Lung (tissue), 12 donors: ENCODE results near the gene FLNA. TPM values are rescaled to one million over a fixed set of nuclear protein-coding genes. Genes with fewer than 3 reads are reported as not detected.
A peak's percentile ranks its signal among the peaks of the same experiment; 100 is the strongest.

Experiments
- ATAC-seq: fragments of 200-7000 bp; cut with Tn5 transposase; one replicate; pipeline ENCODE4 v1.9.1; 2020; ENCODE audit warnings: moderate number of reproducible peaks; ENCODE audit not compliant: insufficient read depth, low FRiP score
- DNase-seq, 3 donors: peaks; one replicate each; pipeline ENCODE4 v3.0.0-alpha.2; 2013 to 2017
- H3K27ac ChIP-seq, 2 donors: one replicate each; pipeline ENCODE4 v1.5.1; 2013; ENCODE audit warnings: mild to moderate bottlenecking in 2 of 2, moderate library complexity in 2 of 2, control low read depth in 1 of 2, inconsistent platforms in 1 of 2, low read depth in 1 of 2, low read length in 1 of 2
- H3K27me3 ChIP-seq, 3 donors: one replicate each; pipeline ENCODE4 v1.5.1; 2013; ENCODE audit warnings: low read length in 2 of 3; ENCODE audit not compliant: control insufficient read depth in 3 of 3, insufficient read depth in 3 of 3
- H3K36me3 ChIP-seq, 4 donors: one replicate each; pipeline ENCODE4 v1.5.1; 2013; ENCODE audit warnings: low read length in 4 of 4, mild to moderate bottlenecking in 1 of 4, moderate library complexity in 1 of 4; ENCODE audit not compliant: control insufficient read depth in 4 of 4, insufficient read depth in 4 of 4
- H3K4me1 ChIP-seq, 5 donors: one replicate each; pipeline ENCODE4 v1.5.1; 2013; ENCODE audit warnings: low read length in 5 of 5, mild to moderate bottlenecking in 2 of 5, moderate library complexity in 1 of 5; ENCODE audit not compliant: control insufficient read depth in 5 of 5, insufficient read depth in 5 of 5
- H3K4me3 ChIP-seq: one replicate; pipeline ENCODE4 v1.5.1; 2013; ENCODE audit warnings: mild to moderate bottlenecking, control low read depth, moderate library complexity
- H3K9ac ChIP-seq, 2 donors: one replicate each; pipeline ENCODE4 v1.5.1; 2013; ENCODE audit warnings: low read length in 2 of 2, control low read depth in 1 of 2; ENCODE audit not compliant: insufficient read depth in 1 of 2
- H3K9me3 ChIP-seq, 4 donors: one replicate each; pipeline ENCODE4 v1.5.1; 2013; ENCODE audit warnings: low read length in 3 of 4, mild to moderate bottlenecking in 1 of 4, moderate library complexity in 1 of 4; ENCODE audit not compliant: control insufficient read depth in 4 of 4, insufficient read depth in 3 of 4
- CTCF ChIP-seq: IDR thresholded peaks from 2 replicates; pipeline ENCODE4 v1.5.1; 2012; ENCODE audit warnings: mild to moderate bottlenecking; ENCODE audit errors: control extremely low read depth, extremely low read depth
- WGBS, 2 donors: extraction: QIAGEN DNeasy Blood & Tissue Kit; methylation state at CpG; one replicate each; pipeline ENCODE4 v1.1.7; 2013; 5-methylcytosine and 5-hydroxymethylcytosine counted together
- polyA plus RNA-seq, 2 donors: library from polyadenylated mRNA; stranded (reverse); fragments of 200-250 nt; gene quantifications; one replicate each; pipeline ENCODE4 v1.2.1, GENCODE V29; 2013
- total RNA-seq, 2 donors: library from RNA; depleted of rRNA in 1 of 2; stranded (reverse); fragments of >200 nt in 1 of 2; gene quantifications; one replicate each; pipeline ENCODE4 v1.2.1, GENCODE V29; 2014 to 2021
- donor health status: control.
- donor health status: control.
- donor health status: Bipolar disorder and iron deficiency.
- donor health status: healthy.
- donor health status: DM: yes; HTN: yes; CAD: no.

Gene FLNA
- total and polyA plus RNA-seq, 4 donors: 602 to 1,802 (median 714) TPM

GRCh38 chrX:154352466-154352865 lies 22.0 kb downstream of the FLNA start:
- no peak for DNase-seq
- WGBS, 2 donors: 85 to 88% methylated on average over 12 to 13 of the region's 13 CpGs
- H3K4me3 ChIP-seq: no peak overlapping the region
- no peak overlapping the region for H3K9ac ChIP-seq
- H3K4me1 ChIP-seq: no peaks in the 10 kb centered on the region
- no peaks in the 10 kb centered on the region for H3K27me3 ChIP-seq
- ATAC-seq: no peak
- no peak overlapping the region for H3K27ac ChIP-seq
- TF ChIP-seq CTCF: no peak
- H3K36me3 ChIP-seq: peaks cover 9 to 73% (median 34%) of the 10 kb centered on the region in 4 donors
- H3K9me3 ChIP-seq: peaks cover 0 to 2% (median 0%) of the 10 kb centered on the region in 4 donors

- no peak for DNase-seq
- H3K4me1 ChIP-seq: peaks cover 0 to 3% (median 0%) of the 10 kb centered on the region in 5 donors
- 77 to 93% methylated on average over 14 of the region's 14 CpGs for WGBS, 2 donors
These were observed 22.4 kb downstream of the FLNA start for GRCh38 chrX:154352012-154352401.

GRCh38 chrX:154351183-154352011 lies 23.0 kb downstream of the FLNA start:
- TF ChIP-seq CTCF: no peak
- Histone ChIP-seq H3K9ac (no peak overlapping the region), H3K9me3 (no peaks in the 10 kb centered on the region), H3K4me3 (no peak overlapping the region), H3K4me1 (peaks cover 0 to 3% (median 0%) of the 10 kb centered on the region in 5 donors), H3K36me3 (peaks cover 7 to 65% (median 28%) of the 10 kb centered on the region in 4 donors), H3K27me3 (no peaks in the 10 kb centered on the region), H3K27ac (peak overlapping the region in 1 of 2 donors; percentile 9)
- DNase-seq: no peak
- no peak for ATAC-seq
- 70 to 77% methylated on average over 22 to 30 of the region's 30 CpGs for WGBS, 2 donors

More at GRCh38 chrX:154352012-154352401, 22.4 kb downstream of the FLNA start:
- no peak for ATAC-seq
- Histone ChIP-seq H3K9me3 (no peaks in the 10 kb centered on the region), H3K27ac (peak overlapping the region in 1 of 2 donors; percentile 9), H3K36me3 (peaks cover 7 to 70% (median 31%) of the 10 kb centered on the region in 4 donors), H3K4me3 (no peak overlapping the region), H3K27me3 (no peaks in the 10 kb centered on the region), H3K9ac (no peak overlapping the region)
- TF ChIP-seq CTCF: no peak
